WTC11 (cell line): Measurements from ENCODE around the gene SLC9A9. TPM values are rescaled to one million over a fixed set of nuclear protein-coding genes. Genes with fewer than 3 reads are reported as not detected.
"Not testable (repeated sequence)": the region's sequence is repeated elsewhere in the genome, so short reads cannot be mapped to it uniquely, and the experiment has no call there.

ENCODE experiments used
- ATAC-seq: fragments of 200-7000 bp; cut with Tn5 transposase; 2 replicates; pipeline ENCODE4 v1.10.0; 2021; ENCODE audit warnings: mild to moderate bottlenecking, moderate library complexity
- CTCF ChIA-PET: fragments of 300-600 bp; sonication (Branson Sonifier 250); formaldehyde crosslinking; loops from one replicate; lab custom pipeline; 2021; ENCODE audit warnings: antibody characterized with exemption; lab: Charles Lee
- POLR2A ChIA-PET: fragments of 350-600 bp; sonication (Branson Sonifier 250); formaldehyde crosslinking; loops from one replicate; lab custom pipeline; 2021; ENCODE audit warnings: antibody characterized with exemption; lab: Charles Lee
- DNase-seq: peaks from one replicate; pipeline ENCODE4 v3.0.0; 2021; ENCODE audit warnings: low spot score
- H3K27ac Mint-ChIP-seq: 2 replicates; pipeline ENCODE4 v1.8.0; 2021; ENCODE audit warnings: mixed read lengths
- H3K27me3 Mint-ChIP-seq: 2 replicates; pipeline ENCODE4 v1.8.0; 2021; ENCODE audit warnings: low read depth, mild to moderate bottlenecking, moderate library complexity, mixed read lengths
- H3K36me3 Mint-ChIP-seq: 2 replicates; pipeline ENCODE4 v1.8.0; 2021; ENCODE audit warnings: mixed read lengths
- H3K4me1 Mint-ChIP-seq: 2 replicates; pipeline ENCODE4 v1.8.0; 2022; ENCODE audit warnings: mixed read lengths
- H3K4me3 Mint-ChIP-seq: 2 replicates; pipeline ENCODE4 v1.8.0; 2021; ENCODE audit warnings: mild to moderate bottlenecking, moderate library complexity, mixed read lengths
- H3K9me3 Mint-ChIP-seq: 2 replicates; pipeline ENCODE4 v1.8.0; 2021; ENCODE audit warnings: mixed read lengths
- ARID4B ChIP-seq: sonication (generic); formaldehyde crosslinking; IDR thresholded peaks from 2 replicates; pipeline ENCODE4 v1.8.0; 2023; ENCODE audit warnings: missing genetic modification reagents, mild to moderate bottlenecking, borderline replicate concordance
- ELF4 ChIP-seq: sonication (generic); formaldehyde crosslinking; IDR thresholded peaks from 2 replicates; pipeline ENCODE4 v1.8.1; 2022; ENCODE audit warnings: low read depth, mild to moderate bottlenecking, moderate library complexity, missing genetic modification reagents
- ESRRA ChIP-seq: sonication (generic); formaldehyde crosslinking; IDR thresholded peaks from 2 replicates; pipeline ENCODE4 v1.8.1; 2022; ENCODE audit warnings: mild to moderate bottlenecking, missing genetic modification reagents, borderline replicate concordance
- GTF2I ChIP-seq: fragments of 250-450 bp; sonication (Bioruptor Pico); conservative IDR thresholded peaks from 2 replicates; pipeline ENCODE4 v1.4.0; 2021; ENCODE audit warnings: mild to moderate bottlenecking
- MXD4 ChIP-seq: fragments of 250-450 bp; sonication (Bioruptor Pico); IDR thresholded peaks from 2 replicates; pipeline ENCODE4 v1.8.0; 2021; ENCODE audit warnings: mild to moderate bottlenecking, moderate library complexity, borderline replicate concordance
- NFYB ChIP-seq: sonication (generic); formaldehyde crosslinking; conservative IDR thresholded peaks from 2 replicates; pipeline ENCODE4 v1.8.0; 2022; ENCODE audit warnings: low read depth, missing genetic modification reagents
- NR3C1 ChIP-seq: sonication (generic); formaldehyde crosslinking; conservative IDR thresholded peaks from 2 replicates; pipeline ENCODE4 v1.8.1; 2023; ENCODE audit warnings: low read depth, mild to moderate bottlenecking, missing genetic modification reagents
- OVOL2 ChIP-seq: fragments of 250-450 bp; sonication (Bioruptor Pico); IDR thresholded peaks from 2 replicates; pipeline ENCODE4 v1.9.0; 2021; ENCODE audit warnings: mild to moderate bottlenecking, borderline replicate concordance
- ZNF232 ChIP-seq: sonication (generic); formaldehyde crosslinking; IDR thresholded peaks from 2 replicates; pipeline ENCODE4 v1.8.0; 2022; ENCODE audit warnings: mild to moderate bottlenecking, missing genetic modification reagents
- ZNF512 ChIP-seq: sonication (generic); formaldehyde crosslinking; IDR thresholded peaks from 2 replicates; pipeline ENCODE4 v1.8.1; 2022; ENCODE audit warnings: missing genetic modification reagents, borderline replicate concordance
- total RNA-seq: library from RNA; stranded (reverse); gene quantifications from 3 replicates; pipeline ENCODE4 v1.2.3, GENCODE V29; 2021
- TF ChIP-seq, protein P1 (sequence below): sonication (generic); formaldehyde crosslinking; IDR thresholded peaks from 2 replicates; pipeline ENCODE4 v1.8.0; 2023; ENCODE audit warnings: missing genetic modification reagents

SLC9A9 gene
- total RNA-seq, 1 experiment from 2014 or later: 1.2 TPM

DNA sequence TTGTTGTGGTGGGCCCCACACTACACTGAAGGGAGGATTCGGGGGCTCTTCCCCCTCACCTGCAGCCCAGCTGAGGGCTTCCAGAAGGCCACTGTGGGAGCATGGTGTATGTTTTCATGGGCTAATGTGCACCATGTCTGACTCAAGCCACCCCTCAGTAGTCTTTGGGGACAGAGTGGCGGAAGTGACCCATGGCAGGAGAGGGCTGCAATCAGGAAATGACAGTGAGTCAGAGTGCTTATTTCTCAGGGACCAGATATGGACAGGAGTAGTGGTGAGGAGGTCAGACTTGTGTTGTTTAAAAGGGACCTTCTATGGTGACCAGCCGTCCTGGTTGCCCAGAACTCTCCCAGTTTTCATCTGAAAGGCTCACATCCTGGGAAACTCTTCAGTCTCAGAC, 32.8 kb upstream of the SLC9A9 start:
- Mint-ChIP-seq H3K4me1 (peaks cover 10% of the 10 kb centered on the region), H3K27ac (no peak overlapping the region), H3K36me3 (no peaks in the 10 kb centered on the region), H3K4me3 (no peak overlapping the region), H3K9me3 (peaks cover 3% of the 10 kb centered on the region), H3K27me3 (no peaks in the 10 kb centered on the region)
- POLR2A ChIA-PET: interaction anchor here (1.1 kb wide), 1 partner anchor 91 kb away, joined by 3 read pairs; no protein-coding TSS in a partner anchor
- CTCF ChIA-PET: no interaction called here
- TF ChIP-seq ARID4B (CRISPR knock-in tag) (no peak), NR3C1 (CRISPR knock-in tag) (no peak), MXD4 (CRISPR knock-in tag) (no peak), NFYB (no peak), ESRRA (CRISPR knock-in tag) (no peak)
- no peak for DNase-seq
- ATAC-seq: no peak

DNA sequence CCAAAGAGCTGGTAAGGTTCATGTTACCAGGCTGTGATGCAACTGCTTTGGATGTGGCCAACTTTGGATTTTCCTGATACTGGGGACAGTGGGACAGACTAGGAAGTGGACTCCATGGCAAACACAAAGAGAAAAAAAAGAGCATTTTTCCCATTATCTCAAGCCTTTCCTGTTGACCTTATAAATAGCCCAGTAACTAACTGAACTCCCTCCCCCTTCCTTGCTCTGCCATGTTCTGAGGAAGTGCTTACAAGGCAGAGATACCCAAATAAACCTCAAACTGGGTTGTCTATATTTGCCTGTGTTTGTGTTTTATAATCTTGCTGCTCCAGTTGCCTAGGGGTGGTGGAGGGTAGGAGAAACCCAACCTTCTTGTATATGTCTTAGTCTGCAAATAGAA, 27.3 kb upstream of the SLC9A9 start:
- POLR2A ChIA-PET: no interaction called here
- CTCF ChIA-PET: interaction anchor here (1.0 kb wide), 1 partner anchor 9 kb away, joined by 4 read pairs; no protein-coding TSS in a partner anchor
- H3K27ac Mint-ChIP-seq: no peak overlapping the region
- DNase-seq: no peak
- ATAC-seq: no peak
- H3K27me3 Mint-ChIP-seq: no peaks in the 10 kb centered on the region
- H3K4me3 Mint-ChIP-seq: no peak overlapping the region
- peaks cover 4% of the 10 kb centered on the region; the same call in 1 of the 2 replicates for H3K4me1 Mint-ChIP-seq
- TF ChIP-seq ZNF232 (CRISPR knock-in tag) (no peak), ELF4 (CRISPR knock-in tag) (no peak), ZNF512 (CRISPR knock-in tag) (no peak)
- TF ChIP-seq, protein P1, sequence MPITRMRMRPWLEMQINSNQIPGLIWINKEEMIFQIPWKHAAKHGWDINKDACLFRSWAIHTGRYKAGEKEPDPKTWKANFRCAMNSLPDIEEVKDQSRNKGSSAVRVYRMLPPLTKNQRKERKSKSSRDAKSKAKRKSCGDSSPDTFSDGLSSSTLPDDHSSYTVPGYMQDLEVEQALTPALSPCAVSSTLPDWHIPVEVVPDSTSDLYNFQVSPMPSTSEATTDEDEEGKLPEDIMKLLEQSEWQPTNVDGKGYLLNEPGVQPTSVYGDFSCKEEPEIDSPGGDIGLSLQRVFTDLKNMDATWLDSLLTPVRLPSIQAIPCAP: no peak
- no peaks in the 10 kb centered on the region; the same call in 1 of the 2 replicates for H3K9me3 Mint-ChIP-seq
- H3K36me3 Mint-ChIP-seq: no peaks in the 10 kb centered on the region

- CTCF ChIA-PET, DNase-seq, POLR2A ChIA-PET, H3K4me3 Mint-ChIP-seq, H3K36me3 Mint-ChIP-seq, H3K27ac Mint-ChIP-seq, H3K27me3 Mint-ChIP-seq, H3K9me3 Mint-ChIP-seq, ATAC-seq: not testable (repeated sequence)
- H3K4me1 Mint-ChIP-seq: peaks cover 14% of the 10 kb centered on the region
Observed at GRCh38 chr3:143873553-143873952, 25.3 kb upstream of the SLC9A9 start.

- no peak overlapping the region for H3K4me3 Mint-ChIP-seq
- H3K27ac Mint-ChIP-seq: no peak overlapping the region
- no peaks in the 10 kb centered on the region for H3K36me3 Mint-ChIP-seq
- TF ChIP-seq OVOL2 (no peak), GTF2I (no peak)
- H3K4me1 Mint-ChIP-seq: peaks cover 12% of the 10 kb centered on the region
- no peak for ATAC-seq
- ChIA-PET POLR2A (no interaction called here), CTCF (no interaction called here)
- H3K27me3 Mint-ChIP-seq: no peaks in the 10 kb centered on the region
- H3K9me3 Mint-ChIP-seq: no peaks in the 10 kb centered on the region
- no peak for DNase-seq
Observed at GRCh38 chr3:143865302-143865701, 17.0 kb upstream of the SLC9A9 start.
